Kidney capillary endothelial cell (primary cell): ENCODE measurements around the gene SRGAP3.

ENCODE experiments used
- DNase-seq: peaks from one replicate; pipeline ENCODE4 v3.0.0-alpha.2; 2018; ENCODE audit warnings: low spot score

Gene SRGAP3

DNA sequence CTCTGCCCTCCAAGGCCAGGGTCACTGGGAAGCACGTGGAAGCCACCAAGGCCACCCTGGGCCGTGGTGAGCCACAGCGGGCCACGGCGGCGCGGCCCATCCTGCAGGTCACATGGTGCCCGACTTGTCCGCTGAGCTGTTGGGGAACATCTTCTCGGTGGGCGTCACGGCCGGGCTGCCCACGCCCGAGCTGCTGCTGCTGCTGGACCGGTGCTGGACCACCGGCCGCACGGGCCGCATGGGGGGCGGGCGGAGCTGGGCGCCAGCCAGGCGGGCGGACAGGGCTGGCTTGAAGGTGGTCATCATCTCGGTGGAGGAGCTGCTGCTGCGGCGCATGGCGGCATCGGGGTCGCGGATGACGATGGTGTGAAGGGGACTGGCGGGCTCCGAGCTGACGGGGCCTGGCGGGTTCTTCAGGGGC, 264.0 kb downstream of the SRGAP3 start:
- no peak for DNase-seq

- no peak for DNase-seq
Observed at GRCh38 chr3:8984526-8984925, 264.9 kb downstream of the SRGAP3 start.

DNA sequence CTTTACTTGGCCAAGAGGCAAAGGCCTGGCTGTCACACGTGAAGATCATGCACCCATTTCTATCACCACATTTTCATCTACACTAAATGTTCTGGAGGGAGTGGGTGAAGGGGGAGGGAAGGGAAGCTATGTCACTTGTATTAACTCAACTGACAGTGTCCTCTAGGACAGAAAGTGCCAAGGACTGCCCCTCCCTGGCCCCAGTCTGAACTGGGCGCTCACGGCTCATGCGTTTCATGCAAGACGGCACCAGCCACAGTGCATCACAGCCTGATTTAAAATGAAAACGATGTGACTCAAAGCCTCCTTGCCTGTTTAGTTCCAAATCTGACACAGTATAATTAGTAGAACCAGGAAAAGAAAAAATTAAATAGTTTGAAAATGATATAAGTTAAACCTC, 265.4 kb downstream of the SRGAP3 start:
- DNase-seq: no peak

- no peak for DNase-seq
Observed at GRCh38 chr3:8983591-8983990, 265.9 kb downstream of the SRGAP3 start.

DNA sequence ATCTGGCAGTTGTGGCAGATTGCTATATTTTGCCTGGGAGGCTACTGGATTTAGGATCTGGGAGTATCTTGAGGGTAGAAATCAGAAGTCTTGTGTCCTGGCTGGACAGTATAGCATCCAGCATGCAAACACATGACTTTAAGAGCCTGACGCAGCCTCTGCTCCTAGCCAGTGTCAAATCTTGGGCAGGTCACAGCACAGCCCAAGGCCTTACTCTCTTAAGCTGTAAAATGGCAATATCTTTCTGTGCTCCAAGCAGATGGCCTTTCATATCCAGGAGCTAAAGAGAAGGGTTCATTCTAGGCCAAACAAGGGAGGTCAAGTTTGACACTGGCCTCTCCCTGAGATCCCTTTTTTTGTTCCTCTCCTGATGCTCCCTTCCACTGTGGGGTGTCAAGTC, 266.4 kb downstream of the SRGAP3 start:
- DNase-seq: no peak

DNA sequence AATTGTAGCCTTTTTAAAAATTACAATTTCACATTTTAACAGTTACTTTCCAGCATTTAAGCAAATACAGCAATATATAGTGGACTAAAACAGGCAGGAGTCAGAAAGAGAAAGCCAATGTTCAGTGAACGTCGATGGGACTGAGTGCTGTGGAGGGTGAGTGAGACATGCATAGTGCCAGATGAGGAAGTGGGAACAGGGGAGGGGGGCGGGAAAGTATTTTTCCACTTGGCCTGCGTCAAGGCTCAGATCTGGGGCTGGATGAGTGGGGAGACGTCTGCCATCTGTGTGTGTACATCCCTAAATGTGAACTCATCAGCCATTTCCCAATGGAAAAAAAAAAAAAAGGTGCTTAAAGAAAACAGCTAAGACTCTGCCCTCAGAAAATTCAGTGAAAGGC, 266.9 kb downstream of the SRGAP3 start:
- DNase-seq: no peak

DNA sequence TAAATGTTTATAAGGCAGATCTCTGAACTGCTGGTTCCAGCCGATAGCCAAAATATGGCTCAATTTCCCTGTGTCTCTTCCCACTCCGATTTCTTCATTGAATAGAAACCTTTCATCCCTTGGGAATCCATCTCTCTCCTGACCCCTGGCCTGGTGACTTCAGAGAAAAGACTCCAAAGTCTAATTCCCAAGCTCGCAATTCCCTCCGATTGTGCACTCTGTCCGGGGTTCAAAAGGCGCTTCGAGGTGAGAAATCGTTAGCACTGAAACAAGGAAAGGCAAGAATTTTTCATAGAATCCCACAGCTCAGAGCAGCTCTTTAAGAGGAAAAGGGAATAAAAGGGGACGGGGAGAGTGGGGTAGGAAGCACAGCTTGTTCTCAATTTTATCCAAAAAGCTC, 267.7 kb downstream of the SRGAP3 start:
- no peak for DNase-seq

- no peak for DNase-seq
Observed at GRCh38 chr3:8981296-8981695, 268.1 kb downstream of the SRGAP3 start.

DNA sequence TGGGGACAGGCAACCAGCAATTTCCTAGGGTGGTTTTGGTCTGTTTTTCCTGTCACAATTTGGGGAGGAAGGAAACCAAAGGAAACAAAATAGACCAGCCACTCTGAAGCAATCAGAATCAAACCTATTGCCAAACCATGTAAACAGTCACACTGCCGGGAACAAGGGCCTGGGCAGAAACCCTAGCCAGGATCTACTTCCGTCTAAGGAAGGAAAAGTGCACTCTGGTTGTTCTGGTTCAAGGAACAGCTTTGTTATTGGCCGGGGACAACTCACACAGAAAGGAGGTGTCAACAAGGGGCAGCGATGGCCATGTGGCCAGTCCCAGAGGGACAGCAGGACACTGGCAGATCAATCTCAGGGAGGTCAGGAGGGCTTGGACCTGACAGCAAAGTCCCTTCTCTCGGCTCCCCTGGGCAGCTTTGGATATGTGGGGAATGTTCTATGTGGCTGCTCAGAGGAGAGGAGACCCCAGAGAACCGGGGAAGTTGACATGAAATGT, 268.6 kb downstream of the SRGAP3 start:
- DNase-seq: no peak

DNA sequence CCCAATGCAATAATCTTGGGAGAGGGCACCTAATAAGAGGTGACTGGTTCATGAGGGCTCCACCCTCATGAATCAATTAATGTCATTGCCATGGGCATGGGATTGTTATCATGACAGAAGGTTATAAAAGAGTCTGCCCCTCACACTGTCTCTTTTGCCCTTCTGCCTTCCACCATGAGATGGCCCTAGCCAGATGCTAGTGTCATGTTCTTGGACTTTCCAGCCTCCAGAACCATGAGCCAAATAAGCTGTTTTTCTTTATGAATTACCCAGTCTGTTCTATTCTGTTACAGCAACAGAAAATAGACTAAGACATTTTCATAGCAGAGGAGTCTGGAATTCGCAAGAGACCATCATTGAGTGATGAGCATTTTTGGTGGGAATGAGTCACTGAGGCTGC, 270.2 kb downstream of the SRGAP3 start:
- DNase-seq: no peak

DNA sequence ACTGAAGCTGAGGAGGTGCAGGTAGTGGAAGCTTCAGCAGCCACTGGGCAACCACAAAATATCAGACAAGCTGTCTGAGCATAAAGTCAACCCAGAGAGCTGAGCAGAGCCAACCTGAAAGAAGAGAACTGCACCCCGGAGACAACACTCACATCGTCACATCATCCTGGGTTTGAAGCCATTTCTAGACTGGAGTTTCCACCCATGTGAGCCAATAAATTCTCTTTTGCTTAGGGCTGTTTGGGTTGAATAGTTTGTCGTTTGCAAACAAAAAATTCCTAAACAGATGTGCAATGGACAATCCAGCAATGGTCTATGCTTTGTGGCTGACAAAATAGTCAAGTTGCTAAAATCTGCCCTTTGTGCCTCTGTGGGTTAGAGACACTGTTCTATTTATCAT, 270.9 kb downstream of the SRGAP3 start:
- DNase-seq: no peak

DNA sequence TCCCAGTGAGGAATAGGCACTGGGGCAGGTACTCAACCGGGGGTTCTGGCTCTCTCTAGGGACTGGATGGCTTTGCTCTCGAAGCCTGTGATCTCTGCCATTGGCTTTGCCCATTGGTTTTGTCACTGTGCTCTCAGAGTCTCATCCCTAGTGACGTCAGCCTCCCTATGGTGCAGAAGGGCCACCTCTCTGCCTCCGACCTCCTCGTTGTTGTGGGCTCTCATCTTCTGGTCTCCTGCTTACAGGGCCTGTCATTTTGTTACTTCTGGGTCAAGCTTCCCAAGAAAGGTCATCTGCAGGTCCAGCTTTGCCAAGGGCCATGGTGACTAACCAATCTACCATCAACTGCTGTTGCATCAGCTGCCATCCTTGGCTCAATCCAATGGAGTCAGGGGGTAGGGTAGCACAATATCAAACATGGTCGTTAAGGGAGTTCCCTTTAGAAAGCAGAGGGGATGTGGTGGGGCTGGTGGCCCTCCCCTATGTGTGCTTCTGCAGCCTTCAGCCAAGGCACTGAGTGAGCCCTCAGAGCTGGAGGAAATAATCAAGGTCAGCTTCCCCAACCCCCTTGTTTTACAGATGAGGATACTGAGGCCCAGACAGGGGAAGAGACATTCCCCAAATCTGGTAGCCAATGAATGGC, 272.8 kb downstream of the SRGAP3 start:
- DNase-seq: no peak

DNA sequence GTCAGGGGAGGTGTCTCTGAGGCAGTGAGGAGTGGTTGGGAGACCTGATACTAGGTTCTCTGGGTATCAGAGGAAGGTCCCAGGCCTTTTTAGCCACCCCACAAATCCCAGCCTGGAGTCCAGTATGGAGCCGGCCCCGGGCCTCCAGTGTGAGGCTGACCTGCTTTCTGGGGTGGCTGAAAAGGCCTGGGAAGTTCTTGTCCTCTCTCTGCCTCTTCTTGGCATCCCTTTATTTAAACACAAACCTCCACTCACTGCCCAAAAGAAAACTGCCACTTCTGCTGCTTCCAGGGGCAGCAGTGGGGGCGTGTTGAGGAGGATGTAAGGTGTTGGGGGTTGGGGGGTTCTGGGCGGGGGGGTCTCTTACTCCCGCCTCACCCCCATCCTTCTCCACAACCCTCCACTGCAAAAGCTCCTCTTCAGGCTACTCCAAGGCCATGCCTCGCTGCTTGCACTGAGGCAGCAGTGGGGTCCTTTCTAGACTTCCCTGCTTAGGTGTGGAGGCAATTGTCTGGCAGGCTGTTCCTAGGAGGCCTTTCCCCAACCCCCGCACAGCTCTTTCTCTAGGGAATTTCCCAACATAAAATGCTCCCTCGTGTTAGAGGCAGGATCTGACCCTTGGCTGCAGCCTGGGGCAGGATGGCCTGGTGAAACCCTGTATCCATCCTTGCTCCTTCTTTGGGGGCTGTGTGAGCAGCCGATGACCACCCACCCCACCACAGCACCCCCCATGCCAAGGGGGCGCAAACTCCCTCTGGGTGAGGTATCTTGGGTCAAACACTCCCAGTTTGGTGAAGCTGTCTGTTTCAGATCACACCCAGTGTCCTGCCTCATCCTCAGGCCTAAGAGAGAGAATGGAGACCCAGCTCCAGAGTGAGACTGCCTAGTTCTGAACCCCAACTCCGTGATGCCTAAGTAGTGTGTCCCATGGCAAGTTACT, 274.1 kb downstream of the SRGAP3 start:
- no peak for DNase-seq

GRCh38 chr3:8974458-8974857, 275.0 kb downstream of the SRGAP3 start:
- DNase-seq: no peak

GRCh38 chr3:8972639-8973038, 276.8 kb downstream of the SRGAP3 start:
- peak; percentile 21 for DNase-seq

- peak; percentile 58 for DNase-seq
Observed at GRCh38 chr3:8970971-8971589, 278.4 kb downstream of the SRGAP3 start.

GRCh38 chr3:8969241-8969640, 280.2 kb downstream of the SRGAP3 start:
- no peak for DNase-seq

DNA sequence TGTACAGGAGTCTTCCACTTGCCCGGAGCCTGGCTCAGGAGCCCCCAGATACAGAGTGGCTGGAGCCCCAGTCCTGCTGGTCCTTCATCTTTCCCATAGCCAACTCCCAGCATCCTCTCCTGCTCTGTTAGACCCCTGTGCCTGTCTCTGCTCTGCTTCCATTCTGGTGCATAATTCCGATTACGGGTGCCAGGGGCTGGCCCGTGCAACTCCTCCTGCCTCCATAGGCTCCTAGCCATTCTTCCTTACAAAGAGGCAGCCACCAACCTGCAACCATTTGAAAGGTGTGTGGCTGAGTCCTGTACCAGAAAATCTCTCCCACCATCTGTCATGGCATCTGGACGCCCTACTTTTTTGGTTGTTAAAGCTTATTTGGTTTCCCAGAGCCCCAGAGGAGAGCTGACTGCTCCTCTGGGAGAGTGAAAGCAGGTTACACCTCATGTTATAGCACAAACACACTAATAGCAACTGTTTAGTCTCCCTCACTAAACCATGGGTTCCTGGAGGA, 281.0 kb downstream of the SRGAP3 start:
- no peak for DNase-seq

- DNase-seq: no peak
Observed at GRCh38 chr3:8967553-8967952, 281.9 kb downstream of the SRGAP3 start.

GRCh38 chr3:8966820-8967348, 282.6 kb downstream of the SRGAP3 start:
- DNase-seq: no peak

GRCh38 chr3:8966150-8966819, 283.2 kb downstream of the SRGAP3 start:
- DNase-seq: no peak
